Small intestine (tissue), 7 donors: ENCODE results near the gene LGALS7. TPM values are rescaled to one million over a fixed set of nuclear protein-coding genes. Genes with fewer than 3 reads are reported as not detected.
"Not testable (repeated sequence)": the region's sequence is repeated elsewhere in the genome, so short reads cannot be mapped to it uniquely, and the experiment has no call there.

ENCODE experiments used
- DNase-seq, 2 donors: peaks; one replicate each; pipeline versions ENCODE4 v3.0.0 to v3.0.0-alpha.2; 2013
- FAIRE-seq: peaks from 2 replicates; lab custom pipeline; 2012; peaks lifted over from hg19 to GRCh38; lab: Jason Lieb, UNC
- H3K27ac ChIP-seq, 3 donors: one replicate each; pipeline ENCODE4 v1.5.1; 2013; ENCODE audit warnings: low read length in 2 of 3, mild to moderate bottlenecking in 2 of 3, control low read depth in 1 of 3, inconsistent platforms in 1 of 3, low read depth in 1 of 3, moderate library complexity in 1 of 3
- H3K27me3 ChIP-seq, 3 donors: one replicate each; pipeline ENCODE4 v1.6.1; 2013; ENCODE audit warnings: low read length in 3 of 3, inconsistent platforms in 1 of 3; ENCODE audit not compliant: control insufficient read depth in 3 of 3, insufficient read depth in 3 of 3
- H3K36me3 ChIP-seq, 3 donors: one replicate each; pipeline ENCODE4 v1.6.1; 2013; ENCODE audit warnings: low read length in 3 of 3, inconsistent platforms in 1 of 3, low read depth in 1 of 3, mild to moderate bottlenecking in 1 of 3, moderate library complexity in 1 of 3; ENCODE audit not compliant: control insufficient read depth in 3 of 3, insufficient read depth in 2 of 3
- H3K4me1 ChIP-seq, 3 donors: one replicate each; pipeline ENCODE4 v1.6.1; 2013; ENCODE audit warnings: low read length in 2 of 3, inconsistent platforms in 1 of 3, low read depth in 1 of 3, mild to moderate bottlenecking in 1 of 3, moderate library complexity in 1 of 3; ENCODE audit not compliant: control insufficient read depth in 3 of 3, insufficient read depth in 2 of 3
- H3K4me3 ChIP-seq, 3 donors: one replicate each; pipeline ENCODE4 v1.5.1; 2013; ENCODE audit warnings: low read length in 3 of 3, control low read depth in 1 of 3, inconsistent platforms in 1 of 3, low read depth in 1 of 3, mild to moderate bottlenecking in 1 of 3, moderate library complexity in 1 of 3
- H3K9me3 ChIP-seq, 2 donors: one replicate each; pipeline ENCODE4 v1.6.1; 2013; ENCODE audit warnings: low read depth in 1 of 2, low read length in 1 of 2; ENCODE audit not compliant: control insufficient read depth in 2 of 2, insufficient read depth in 1 of 2
- WGBS, 3 donors: extraction: QIAGEN DNeasy Blood & Tissue Kit; methylation state at CpG; one replicate each; pipeline ENCODE4 v1.1.7; 2013; 5-methylcytosine and 5-hydroxymethylcytosine counted together
- polyA plus RNA-seq, 4 donors: library from polyadenylated mRNA; stranded (reverse) in 3 of 4; unstranded in 1 of 4; fragments of 200-250 nt in 3 of 4; fragments of 120-200 nt in 1 of 4; gene quantifications; one replicate each; pipeline versions ENCODE4 v1.2.1 to v1.2.3, GENCODE V29; 2013
- donor health status: healthy with polysubstance abuse.
- donor health status: control.
- donor health status: control.
- donor health status: Bipolar disorder and iron deficiency.
- donor health status: healthy.

LGALS7 gene
- polyA plus RNA-seq, 4 donors: 1.1 to 9.2 TPM; not detected in 2

GRCh38 chr19:38813323-38813722 is 40.0 kb upstream of the LGALS7 start:
- H3K4me3 ChIP-seq: peak overlapping the region in 2 of 3 donors; percentile 51 to 71
- peaks cover 3 to 68% (median 12%) of the 10 kb centered on the region in 3 donors for H3K4me1 ChIP-seq
- 29 to 66% (median 36%) methylated on average over 6 of the region's 6 CpGs for WGBS, 3 donors
- FAIRE-seq (no peak), DNase-seq (no peak)
- peaks cover 0 to 78% (median 10%) of the 10 kb centered on the region in 3 donors for H3K36me3 ChIP-seq
- peak overlapping the region; percentile 83 to 94 (median 93) for H3K27ac ChIP-seq
- no peaks in the 10 kb centered on the region for H3K9me3 ChIP-seq
- no peaks in the 10 kb centered on the region for H3K27me3 ChIP-seq

GRCh38 chr19:38812841-38813320 is 39.6 kb upstream of the LGALS7 start, which contains the start of gene LGALS4:
LGALS4 (minus strand) TSS chr19:38812945; CDS start chr19:38812886, 59 bp downstream.
- Histone ChIP-seq H3K27ac (peak within 1 kb of the TSS; percentile 92 to 94 (median 93)), H3K36me3 (peaks cover 0 to 77% (median 10%) of the 10 kb centered on the region in 3 donors), H3K4me3 (peak within 1 kb of the TSS; percentile 41 to 89 (median 71)), H3K9me3 (no peaks in the 10 kb centered on the region), H3K27me3 (no peaks in the 10 kb centered on the region), H3K4me1 (peaks cover 3 to 67% (median 10%) of the 10 kb centered on the region in 3 donors)
- no peak for FAIRE-seq
- DNase-seq: peak; percentile 95 to 100
- 14 to 63% (median 43%) methylated on average over 15 of the region's 15 CpGs for WGBS, 3 donors

GRCh38 chr19:38812009-38812840 is 38.9 kb upstream of the LGALS7 start:
- Histone ChIP-seq H3K27me3 (no peaks in the 10 kb centered on the region), H3K36me3 (peaks cover 0 to 72% (median 10%) of the 10 kb centered on the region in 3 donors), H3K4me1 (peaks cover 3 to 62% (median 10%) of the 10 kb centered on the region in 3 donors), H3K9me3 (no peaks in the 10 kb centered on the region), H3K4me3 (peak overlapping the region; percentile 41 to 89 (median 71)), H3K27ac (peak overlapping the region; percentile 90 to 94 (median 92))
- WGBS, 3 donors: 20 to 51% (median 40%) methylated on average over 18 of the region's 18 CpGs
- FAIRE-seq (no peak), DNase-seq (peak; percentile 60 to 68)

- H3K27ac ChIP-seq: peak overlapping the region; percentile 12 to 62 (median 23)
- WGBS, 3 donors: 81 to 90% (median 86%) methylated on average over 7 to 8 of the region's 8 CpGs
- no peak for FAIRE-seq
Observed at GRCh38 chr19:38809592-38810252, 36.4 kb upstream of the LGALS7 start.

GRCh38 chr19:38808741-38809140 is 35.4 kb upstream of the LGALS7 start:
- Histone ChIP-seq H3K4me3 (peak overlapping the region in 1 of 3 donors; percentile 28), H3K27me3 (no peaks in the 10 kb centered on the region), H3K9me3 (no peaks in the 10 kb centered on the region), H3K4me1 (peaks cover 0 to 41% (median 1%) of the 10 kb centered on the region in 3 donors), H3K36me3 (peaks cover 5 to 77% (median 6%) of the 10 kb centered on the region in 3 donors), H3K27ac (peak overlapping the region in 2 of 3 donors; percentile 72 to 86)
- no peak for FAIRE-seq
- DNase-seq: no peak
- 90 to 91% (median 90%) methylated on average over 15 to 17 of the region's 17 CpGs for WGBS, 3 donors

More at GRCh38 chr19:38809592-38810252, 36.4 kb upstream of the LGALS7 start:
- no peaks in the 10 kb centered on the region for H3K27me3 ChIP-seq
- peaks cover 4 to 71% (median 5%) of the 10 kb centered on the region in 3 donors for H3K36me3 ChIP-seq
- peaks cover 0 to 51% (median 1%) of the 10 kb centered on the region in 3 donors for H3K4me1 ChIP-seq
- no peak for DNase-seq
- peak overlapping the region in 2 of 3 donors; percentile 15 to 89 for H3K4me3 ChIP-seq
- H3K9me3 ChIP-seq: no peaks in the 10 kb centered on the region

- peak overlapping the region in 2 of 3 donors; percentile 62 to 65 for H3K27ac ChIP-seq
- peak in 1 of 2 donors; percentile 57 for DNase-seq
- peaks cover 0 to 32% (median 1%) of the 10 kb centered on the region in 3 donors for H3K4me1 ChIP-seq
- not testable (repeated sequence) for H3K27me3 ChIP-seq, FAIRE-seq, H3K9me3 ChIP-seq, H3K4me3 ChIP-seq
- 70 to 75% (median 72%) methylated on average over 13 to 15 of the region's 18 CpGs for WGBS, 3 donors
- peaks cover 11 to 85% (median 13%) of the 10 kb centered on the region in 3 donors for H3K36me3 ChIP-seq
Observed at GRCh38 chr19:38807374-38808098, 34.2 kb upstream of the LGALS7 start.

- 79 to 90% (median 88%) methylated on average over 6 of the region's 6 CpGs for WGBS, 3 donors
- peaks cover 11 to 90% (median 21%) of the 10 kb centered on the region in 3 donors for H3K36me3 ChIP-seq
Observed at GRCh38 chr19:38806371-38806770, 33.1 kb upstream of the LGALS7 start.

More at GRCh38 chr19:38806371-38806770, 33.1 kb upstream of the LGALS7 start:
- no peak overlapping the region for H3K4me3 ChIP-seq
- DNase-seq (no peak), FAIRE-seq (no peak)
- peak overlapping the region in 1 of 3 donors; percentile 18 for H3K27ac ChIP-seq
- peaks cover 0 to 30% (median 1%) of the 10 kb centered on the region in 3 donors for H3K4me1 ChIP-seq
- no peaks in the 10 kb centered on the region for H3K9me3 ChIP-seq
- no peaks in the 10 kb centered on the region for H3K27me3 ChIP-seq
